K562 (cell line): ENCODE results near the gene PTPRG. TPM values are rescaled to one million over a fixed set of nuclear protein-coding genes. Genes with fewer than 3 reads are reported as not detected.

ENCODE experiments used
- ATAC-seq: fragments of 200-7000 bp; cut with Tn5 transposase; 3 replicates; pipeline ENCODE4 v1.9.1; 2020; ENCODE audit warnings: moderate library complexity
- BruUV-seq: library from RNA; stranded (reverse); fragments of 400-500 nt; replicated peaks from 2 replicates; lab custom pipeline; 2021; lab: Mats Ljungman, UMichigan
- CTCF ChIA-PET: fragments of 300-600 bp; formaldehyde crosslinking; extraction: SDS; loops from one replicate; lab custom pipeline; 2021; ENCODE audit warnings: low intra/inter-chr PET ratio; lab: Yijun Ruan, JAX
- POLR2A ChIA-PET: fragments of 300-600, 350-650 bp; sonication (Branson Sonifier 250); formaldehyde crosslinking; extraction: SDS; loops from one replicate; lab custom pipeline; 2021; ENCODE audit warnings: antibody characterized with exemption, inconsistent platforms; lab: Yijun Ruan, JAX
- DNase-seq, 4 experiments: peaks; one replicate each; pipeline versions ENCODE4 v3.0.0 to v3.0.0-alpha.2; 2011 to 2018; ENCODE audit warnings: low spot score in 3 of 4, mixed read lengths in 3 of 4; ENCODE audit errors: extremely low read depth in 1 of 4
- FAIRE-seq: peaks from 2 replicates; lab custom pipeline; 2011; peaks lifted over from hg19 to GRCh38; lab: Jason Lieb, UNC
- H2AFZ ChIP-seq: 2 replicates; pipeline ENCODE4 v1.6.0; 2011; ENCODE audit warnings: low read depth, low read length, control low read depth, inconsistent platforms
- H3K27ac ChIP-seq: fragments of 200-600 bp; 3 replicates; pipeline ENCODE4 v1.8.0; 2011; ENCODE audit warnings: low read depth, mild to moderate bottlenecking, control low read depth, inconsistent platforms, low read length, moderate library complexity, mixed read lengths; ENCODE audit errors: extremely low read depth
- H3K27me3 ChIP-seq, 2 experiments: fragments of 300-600 bp in 1 of 2; 2 replicates in 1 of 2; 3 replicates in 1 of 2; pipeline versions ENCODE4 v1.6.0 to v1.8.0; 2011; ENCODE audit warnings: inconsistent platforms in 2 of 2, low read length in 2 of 2, mild to moderate bottlenecking in 1 of 2, mixed read lengths in 1 of 2, moderate library complexity in 1 of 2; ENCODE audit not compliant: control insufficient read depth in 2 of 2, insufficient read depth in 2 of 2
- H3K36me3 ChIP-seq: fragments of 300-600 bp; 3 replicates; pipeline ENCODE4 v1.8.0; 2011; ENCODE audit warnings: mild to moderate bottlenecking, low read length, inconsistent platforms; ENCODE audit not compliant: control insufficient read depth, insufficient read depth
- H3K4me1 ChIP-seq, 2 experiments: fragments of 200-600 bp in 1 of 2; replicated peaks in 1 of 2; 2 replicates in 1 of 2; 3 replicates in 1 of 2; pipeline versions ENCODE4 v1.5.1 to v1.8.0; 2011; ENCODE audit warnings: inconsistent platforms in 2 of 2, low read length in 2 of 2, mild to moderate bottlenecking in 1 of 2, mixed read lengths in 1 of 2, moderate library complexity in 1 of 2; ENCODE audit not compliant: control insufficient read depth in 2 of 2, insufficient read depth in 2 of 2
- H3K4me2 ChIP-seq: 2 replicates; pipeline ENCODE4 v1.6.1; 2011; ENCODE audit warnings: low read length, control low read depth, inconsistent platforms, mixed read lengths; ENCODE audit not compliant: insufficient read depth
- H3K4me3 ChIP-seq: fragments of 200-600 bp; sonication (generic), shearing (Covaris generic); 2 replicates; pipeline ENCODE4 v1.5.1; 2016; ENCODE audit warnings: control low read depth, inconsistent platforms
- H3K79me2 ChIP-seq: fragments of 200-600 bp; 3 replicates; pipeline ENCODE4 v1.8.0; 2011; ENCODE audit warnings: low read length, inconsistent platforms; ENCODE audit not compliant: control insufficient read depth, insufficient read depth
- H3K9ac ChIP-seq, 2 experiments: 2 replicates each; pipeline versions ENCODE4 v1.6.0 to v1.6.1; 2011; ENCODE audit warnings: low read depth in 2 of 2, low read length in 2 of 2, control low read depth in 1 of 2, inconsistent platforms in 1 of 2, mild to moderate bottlenecking in 1 of 2, mixed read lengths in 1 of 2; ENCODE audit not compliant: insufficient read depth in 1 of 2
- H3K9me1 ChIP-seq: one replicate; pipeline ENCODE4 v1.6.0; 2011; ENCODE audit warnings: inconsistent platforms, mild to moderate bottlenecking, low read length, moderate library complexity; ENCODE audit not compliant: control insufficient read depth, insufficient read depth
- H3K9me3 ChIP-seq: replicated peaks from 2 replicates; pipeline ENCODE4 v1.5.1; 2011; ENCODE audit warnings: low read depth, low read length, inconsistent platforms; ENCODE audit not compliant: control insufficient read depth, insufficient read depth
- H4K20me1 ChIP-seq: replicated peaks from 2 replicates; pipeline ENCODE4 v1.6.1; 2011; ENCODE audit warnings: low read length, inconsistent platforms, mixed read lengths; ENCODE audit not compliant: control insufficient read depth, insufficient read depth
- AFF4 ChIP-seq: sonication (generic); formaldehyde crosslinking; IDR thresholded peaks from 2 replicates; pipeline ENCODE4 v1.8.0; 2023; ENCODE audit warnings: mild to moderate bottlenecking, missing genetic modification reagents
- CTCF ChIP-seq, 3 experiments: IDR thresholded peaks in 2 of 3; conservative IDR thresholded peaks in 1 of 3; 2 replicates each; pipeline ENCODE4 v1.5.1; 2011 to 2012; ENCODE audit warnings: low read length in 3 of 3, mild to moderate bottlenecking in 3 of 3, control low read depth in 2 of 3, improper control_type of control experiment in 1 of 3, inconsistent platforms in 1 of 3, low read depth in 1 of 3, mixed read lengths in 1 of 3, moderate library complexity in 1 of 3; ENCODE audit not compliant: insufficient read depth in 2 of 3
- RAD21 ChIP-seq, 2 experiments: fragments of 250-450 bp in 1 of 2; fragments of 450-650 bp in 1 of 2; sonication (Bioruptor Pico) in 1 of 2; formaldehyde crosslinking in 1 of 2; IDR thresholded peaks in 1 of 2; conservative IDR thresholded peaks in 1 of 2; 2 replicates each; pipeline versions ENCODE4 v1.4.0 to v1.8.0; 2020 to 2022; ENCODE audit warnings: mild to moderate bottlenecking in 2 of 2, moderate library complexity in 1 of 2
- ZNF518B ChIP-seq: fragments of 250-450 bp; sonication (Bioruptor Pico); IDR thresholded peaks from 2 replicates; pipeline ENCODE4 v1.5.0; 2021; ENCODE audit warnings: mild to moderate bottlenecking, moderate library complexity
- WGBS: fragments of 100-300 bp; shearing (Covaris generic); methylation state at CpG from one replicate; pipeline ENCODE4 v1.1.6; 2016; ENCODE audit warnings: low coverage, mixed read lengths; ENCODE audit not compliant: insufficient coverage; ENCODE audit errors: missing lambda C conversion rate; 5-methylcytosine and 5-hydroxymethylcytosine counted together
- in situ Hi-C: fragments of 300-500 bp; cut with MboI; formaldehyde crosslinking; loops from 4 replicates; pipeline ENCODE4 v1.15.0; 2018; ENCODE audit warnings: inconsistent platforms, mixed read lengths
- intact Hi-C: fragments of 100-400 bp; cut with micrococcal nuclease; formaldehyde crosslinking; loops from 2 replicates; pipeline ENCODE4 v1.14.2; 2022
- polyA plus RNA-seq, 8 experiments: library from polyadenylated mRNA; depleted of rRNA in 4 of 8; stranded (reverse) in 5 of 8; unstranded in 3 of 8; fragments of >200 nt; fragmentation: Nextera tagmentation in 2 of 8; fragmentation: Illumina TruSeq in 1 of 8; extraction: Ambion mirVana in 2 of 8; extraction: Trizol in 1 of 8; gene quantifications; 2 replicates each; pipeline versions ENCODE4 v1.2.1 to v1.2.3, GENCODE V29; 2011 to 2014; ENCODE audit warnings: inconsistent platforms in 1 of 8, missing spikeins in 1 of 8
- total RNA-seq, 7 experiments: library from RNA; depleted of rRNA in 6 of 7; stranded (reverse); fragments of >200 nt in 6 of 7; fragmentation: Illumina TruSeq in 2 of 7; extraction: Trizol in 2 of 7; gene quantifications; 2 replicates each; pipeline versions ENCODE4 v1.2.1 to v1.2.3, GENCODE V29; 2011 to 2021; ENCODE audit warnings: low replicate concordance in 1 of 7

PTPRG gene
- total and polyA plus RNA-seq, 9 of the 15 experiments (the other 6 are each of a cell fraction or from before 2014, with no cell fraction given), result 0.16 TPM; not detected in 8

- no peak overlapping the region for H3K4me2 ChIP-seq
- no peaks in the 10 kb centered on the region for H4K20me1 ChIP-seq
- no peak overlapping the region for H3K27ac ChIP-seq
- no peaks in the 10 kb centered on the region for H3K9me3 ChIP-seq
- H3K4me1 ChIP-seq, result no peaks in the 10 kb centered on the region; a peak in 1 of 5 replicates
- POLR2A ChIA-PET, result no interaction called here
- WGBS, result 4% methylated on average over 6 of the region's 6 CpGs
- DNase-seq (peak; percentile 13 to 36 (median 28)), FAIRE-seq (peak; percentile 6), ATAC-seq (peak; percentile 64; the same call in 2 of the 3 replicates)
- no peaks in the 10 kb centered on the region for H3K36me3 ChIP-seq
- BruUV-seq, result no TSS peak
- no peaks in the 10 kb centered on the region for H3K9me1 ChIP-seq
- CTCF ChIA-PET, result interaction anchor here (0.5 to 1.0 kb wide), 2 partner anchors 357 to 903 kb away, joined by 3 read pairs; no protein-coding TSS in a partner anchor
- H3K4me3 ChIP-seq, result no peak overlapping the region
- in situ Hi-C loops (loop anchor here (10.0 kb wide), 1 partner anchor 363 kb away; no protein-coding TSS in a partner anchor), intact Hi-C loops (loop anchor here (2.0 kb wide), 1 partner anchor 357 kb away; no protein-coding TSS in a partner anchor)
- H2AFZ ChIP-seq, result no peak overlapping the region
- no peaks in the 10 kb centered on the region for H3K79me2 ChIP-seq
- peaks cover 0 to 8% of the 10 kb centered on the region in 2 experiments; a peak in 1 of 5 replicates for H3K27me3 ChIP-seq
- no peak overlapping the region for H3K9ac ChIP-seq
- TF ChIP-seq ZNF518B (CRISPR knock-in tag) (no peak), CTCF (IDR thresholded peaks at IDR 0.05 in 2 of 3, conservative IDR thresholded peaks at IDR 0.05 in 1 of 3; ENCODE audit: insufficient read depth in 2 of 3, low read depth in 1 of 3, low read length in 3 of 3) (peak; percentile 23 to 57 (median 39); a peak in 4 of 6 replicates), RAD21 (CRISPR knock-in tag; conservative IDR thresholded peaks at IDR 0.05 in 1 of 2, IDR thresholded peaks at IDR 0.05 in 1 of 2) (peak in 1 of 2 experiments; percentile 58; a peak in 2 of 4 replicates), AFF4 (CRISPR knock-in tag) (no peak)
These were observed 640.2 kb downstream of the PTPRG start for GRCh38 chr3:62201438-62202035.
